HepG2 (cell line): ENCODE results near the gene ARHGEF16. TPM values are rescaled to one million over a fixed set of nuclear protein-coding genes. Genes with fewer than 3 reads are reported as not detected.

Source experiments
- ATAC-seq: fragments of 200-7000 bp; cut with Tn5 transposase; 3 replicates; pipeline ENCODE4 v1.9.1; 2020; ENCODE audit warnings: mild to moderate bottlenecking, moderate library complexity
- BruUV-seq: library from RNA; stranded (reverse); fragments of 400-500 nt; replicated peaks from 2 replicates; lab custom pipeline; 2021; lab: Mats Ljungman, UMichigan
- CTCF ChIA-PET: fragments of 300-600 bp; formaldehyde crosslinking; extraction: SDS; loops from one replicate; lab custom pipeline; 2021; ENCODE audit warnings: low total read pairs, inconsistent platforms, low intra/inter-chr PET ratio; lab: Yijun Ruan, JAX
- POLR2A ChIA-PET: fragments of 350-600 bp; sonication (Branson Sonifier 250); formaldehyde crosslinking; loops from one replicate; lab custom pipeline; 2020; ENCODE audit warnings: antibody characterized with exemption, inconsistent platforms; lab: Yijun Ruan, JAX
- DNase-seq: peaks from one replicate; pipeline ENCODE4 v3.0.0-alpha.2; 2015; ENCODE audit warnings: low spot score
- FAIRE-seq: peaks from 3 replicates; lab custom pipeline; 2011; peaks lifted over from hg19 to GRCh38; lab: Jason Lieb, UNC
- H2AFZ ChIP-seq: one replicate; pipeline ENCODE4 v1.6.1; 2011; ENCODE audit warnings: low read length, inconsistent platforms
- H3K27ac ChIP-seq: fragments of 300-600 bp; 3 replicates; pipeline ENCODE4 v1.8.0; 2011; ENCODE audit warnings: mixed run types, mild to moderate bottlenecking, mixed read lengths, low read length, inconsistent platforms; ENCODE audit not compliant: insufficient read depth; ENCODE audit errors: extremely low read length
- H3K27me3 ChIP-seq, 2 experiments: fragments of 200-600 bp in 1 of 2; 2 replicates in 1 of 2; 3 replicates in 1 of 2; pipeline versions ENCODE4 v1.6.0 to v1.8.0; 2011; ENCODE audit warnings: low read length in 2 of 2, mild to moderate bottlenecking in 2 of 2, moderate library complexity in 2 of 2, inconsistent platforms in 1 of 2; ENCODE audit not compliant: insufficient read depth in 2 of 2, control insufficient read depth in 1 of 2
- H3K36me3 ChIP-seq, 2 experiments: fragments of 200-600 bp in 1 of 2; replicated peaks in 1 of 2; 2 replicates in 1 of 2; 3 replicates in 1 of 2; pipeline versions ENCODE4 v1.5.1 to v1.8.0; 2011; ENCODE audit warnings: low read length in 2 of 2, inconsistent platforms in 1 of 2; ENCODE audit not compliant: insufficient read depth in 2 of 2, control insufficient read depth in 1 of 2
- H3K4me1 ChIP-seq: 2 replicates; pipeline ENCODE4 v1.5.1; 2012; ENCODE audit warnings: low read length, inconsistent platforms; ENCODE audit not compliant: insufficient read depth
- H3K4me2 ChIP-seq: 2 replicates; pipeline ENCODE4 v1.6.0; 2011; ENCODE audit warnings: low read depth, low read length, inconsistent platforms
- H3K4me3 ChIP-seq, 3 experiments: fragments of 200-600 bp in 1 of 3; sonication (generic), shearing (Covaris generic) in 1 of 3; replicated peaks in 1 of 3; 2 replicates each; pipeline ENCODE4 v1.5.1; 2011 to 2016; ENCODE audit warnings: low read length in 3 of 3, inconsistent platforms in 2 of 3, low read depth in 2 of 3, mild to moderate bottlenecking in 2 of 3, control low read depth in 1 of 3, mixed read lengths in 1 of 3; ENCODE audit not compliant: insufficient read depth in 1 of 3
- H3K79me2 ChIP-seq: one replicate; pipeline ENCODE4 v1.6.1; 2011; ENCODE audit warnings: low read length, inconsistent platforms; ENCODE audit not compliant: insufficient read depth
- H3K9ac ChIP-seq: 2 replicates; pipeline ENCODE4 v1.6.0; 2011; ENCODE audit warnings: mild to moderate bottlenecking, low read depth, low read length, inconsistent platforms; ENCODE audit not compliant: insufficient read depth
- H3K9me3 ChIP-seq: 2 replicates; pipeline ENCODE4 v1.5.1; 2012; ENCODE audit warnings: mild to moderate bottlenecking, low read length
- H4K20me1 ChIP-seq: 2 replicates; pipeline ENCODE4 v1.6.0; 2011; ENCODE audit warnings: inconsistent platforms, mild to moderate bottlenecking, low read length, moderate library complexity; ENCODE audit not compliant: insufficient read depth
- CREM ChIP-seq, 2 experiments: sonication (generic) in 1 of 2; formaldehyde crosslinking in 1 of 2; IDR thresholded peaks; 2 replicates each; pipeline versions ENCODE4 v1.4.0 to v1.6.1; 2016 to 2020; ENCODE audit warnings: antibody characterized with exemption in 1 of 2, mild to moderate bottlenecking in 1 of 2, missing genetic modification reagents in 1 of 2
- LCORL ChIP-seq, 2 experiments: fragments of 450-650 bp in 1 of 2; sonication (generic) in 1 of 2; formaldehyde crosslinking in 1 of 2; IDR thresholded peaks; 2 replicates each; pipeline versions ENCODE4 v1.5.0 to v1.6.1; 2017 to 2020; ENCODE audit warnings: antibody characterized with exemption in 1 of 2, missing genetic modification reagents in 1 of 2
- NONO ChIP-seq, 2 experiments: fragments of 450-650 bp in 1 of 2; sonication (generic) in 1 of 2; formaldehyde crosslinking in 1 of 2; IDR thresholded peaks in 1 of 2; conservative IDR thresholded peaks in 1 of 2; 2 replicates each; pipeline versions ENCODE4 v1.6.1 to v1.8.0; 2017 to 2022; ENCODE audit warnings: mild to moderate bottlenecking in 1 of 2, missing genetic modification reagents in 1 of 2, moderate library complexity in 1 of 2
- PAWR ChIP-seq: sonication (generic); formaldehyde crosslinking; IDR thresholded peaks from 2 replicates; pipeline ENCODE4 v1.4.0; 2020; ENCODE audit warnings: missing genetic modification reagents, mild to moderate bottlenecking, borderline replicate concordance
- PAX8 ChIP-seq: sonication (generic); formaldehyde crosslinking; IDR thresholded peaks from 2 replicates; pipeline ENCODE4 v1.8.0; 2022; ENCODE audit warnings: mild to moderate bottlenecking, missing genetic modification reagents, borderline replicate concordance
- PHF20 ChIP-seq: sonication (generic); formaldehyde crosslinking; IDR thresholded peaks from 2 replicates; pipeline ENCODE4 v1.5.0; 2020; ENCODE audit warnings: mild to moderate bottlenecking, missing genetic modification reagents
- PTBP1 ChIP-seq: fragments of 200-400 bp; formaldehyde crosslinking; IDR thresholded peaks from 2 replicates; pipeline ENCODE4 v1.6.1; 2018; ENCODE audit warnings: low read length, low read depth; ENCODE audit not compliant: poor library complexity, severe bottlenecking
- TOE1 ChIP-seq: sonication (generic); formaldehyde crosslinking; IDR thresholded peaks from 2 replicates; pipeline ENCODE4 v1.4.0; 2020; ENCODE audit warnings: mild to moderate bottlenecking, missing genetic modification reagents
- ZNF225 ChIP-seq: sonication (generic); formaldehyde crosslinking; IDR thresholded peaks from 2 replicates; pipeline ENCODE4 v1.4.0; 2020; ENCODE audit warnings: mild to moderate bottlenecking, missing genetic modification reagents
- ZNF253 ChIP-seq: sonication (generic); formaldehyde crosslinking; IDR thresholded peaks from 2 replicates; pipeline ENCODE4 v1.8.0; 2022; ENCODE audit warnings: mild to moderate bottlenecking, missing genetic modification reagents, borderline replicate concordance
- ZNF292 ChIP-seq: sonication (generic); formaldehyde crosslinking; IDR thresholded peaks from 2 replicates; pipeline ENCODE4 v1.8.1; 2022; ENCODE audit warnings: mild to moderate bottlenecking, low read depth, missing genetic modification reagents, borderline replicate concordance
- ZNF556 ChIP-seq: sonication (generic); formaldehyde crosslinking; IDR thresholded peaks from 2 replicates; pipeline ENCODE4 v1.4.0; 2020; ENCODE audit warnings: mild to moderate bottlenecking, missing genetic modification reagents, borderline replicate concordance
- ZNF557 ChIP-seq: sonication (generic); formaldehyde crosslinking; IDR thresholded peaks from 2 replicates; pipeline ENCODE4 v1.4.0; 2020; ENCODE audit warnings: missing genetic modification reagents
- ZNF652 ChIP-seq: IDR thresholded peaks from 2 replicates; pipeline ENCODE4 v1.6.1; 2016; ENCODE audit warnings: low read depth, borderline replicate concordance
- WGBS: methylation state at CpG from one replicate; pipeline ENCODE4 v1.1.6; 2017; ENCODE audit warnings: low lambda C conversion rate; 5-methylcytosine and 5-hydroxymethylcytosine counted together
- in situ Hi-C: cut with HindIII; loops from 2 replicates; pipeline ENCODE4 v1.10.0; 2017; ENCODE audit warnings: low pct_unique_long_range_greater_than_20kb; ENCODE audit not compliant: extremely low pct_ligation_motif_present
- intact Hi-C: fragments of 100-400 bp; cut with micrococcal nuclease; formaldehyde crosslinking; loops from one replicate; pipeline ENCODE4 v1.10.0; 2022; ENCODE audit not compliant: unreplicated experiment
- polyA plus RNA-seq, 8 experiments: library from polyadenylated mRNA; depleted of rRNA in 3 of 8; stranded (reverse) in 7 of 8; unstranded in 1 of 8; fragments of >200 nt; fragmentation: Illumina TruSeq in 4 of 8; extraction: Trizol in 4 of 8; gene quantifications; 2 replicates each; pipeline versions ENCODE4 v1.2.1 to v1.2.3, GENCODE V29; 2011 to 2016; ENCODE audit warnings: low read depth in 4 of 8, missing spikeins in 1 of 8, mixed read lengths in 1 of 8; ENCODE audit not compliant: insufficient read depth in 1 of 8
- total RNA-seq, 5 experiments: library from RNA; depleted of rRNA; stranded (reverse); fragments of >200 nt; fragmentation: Illumina TruSeq; extraction: Trizol; gene quantifications; 2 replicates each; pipeline ENCODE4 v1.2.3, GENCODE V29; 2016; ENCODE audit warnings: low read depth in 1 of 5
- TF ChIP-seq, protein P1 (sequence below): sonication (generic); formaldehyde crosslinking; IDR thresholded peaks from 2 replicates; pipeline ENCODE4 v1.5.1; 2020; ENCODE audit warnings: missing genetic modification reagents, mild to moderate bottlenecking, borderline replicate concordance
- TF ChIP-seq, protein P2 (sequence below): sonication (generic); formaldehyde crosslinking; IDR thresholded peaks from 2 replicates; pipeline ENCODE4 v1.4.0; 2020; ENCODE audit warnings: missing genetic modification reagents
- TF ChIP-seq, protein P3 (sequence below): sonication (generic); formaldehyde crosslinking; IDR thresholded peaks from 2 replicates; pipeline ENCODE4 v1.5.1; 2020; ENCODE audit warnings: mild to moderate bottlenecking, missing genetic modification reagents

Gene ARHGEF16
- total and polyA plus RNA-seq, 2 of the 13 experiments (the other 11 are each of a cell fraction or from before 2014, with no cell fraction given) = 20.3 to 39.9 TPM

GRCh38 chr1:3441410-3441847 lies 13.0 kb upstream of the ARHGEF16 start (continued):
- TF ChIP-seq, protein P1, sequence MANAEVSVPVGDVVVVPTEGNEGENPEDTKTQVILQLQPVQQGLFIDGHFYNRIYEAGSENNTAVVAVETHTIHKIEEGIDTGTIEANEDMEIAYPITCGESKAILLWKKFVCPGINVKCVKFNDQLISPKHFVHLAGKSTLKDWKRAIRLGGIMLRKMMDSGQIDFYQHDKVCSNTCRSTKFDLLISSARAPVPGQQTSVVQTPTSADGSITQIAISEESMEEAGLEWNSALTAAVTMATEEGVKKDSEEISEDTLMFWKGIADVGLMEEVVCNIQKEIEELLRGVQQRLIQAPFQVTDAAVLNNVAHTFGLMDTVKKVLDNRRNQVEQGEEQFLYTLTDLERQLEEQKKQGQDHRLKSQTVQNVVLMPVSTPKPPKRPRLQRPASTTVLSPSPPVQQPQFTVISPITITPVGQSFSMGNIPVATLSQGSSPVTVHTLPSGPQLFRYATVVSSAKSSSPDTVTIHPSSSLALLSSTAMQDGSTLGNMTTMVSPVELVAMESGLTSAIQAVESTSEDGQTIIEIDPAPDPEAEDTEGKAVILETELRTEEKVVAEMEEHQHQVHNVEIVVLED (CRISPR knock-in tag) = no peak
- TF ChIP-seq ZNF253 (CRISPR knock-in tag) (no peak), CREM (IDR thresholded peaks at IDR 0.05) (no peak), CREM (CRISPR knock-in tag; IDR thresholded peaks at IDR 0.05) (no peak), PHF20 (CRISPR knock-in tag) (no peak)
- TF ChIP-seq, protein P2, sequence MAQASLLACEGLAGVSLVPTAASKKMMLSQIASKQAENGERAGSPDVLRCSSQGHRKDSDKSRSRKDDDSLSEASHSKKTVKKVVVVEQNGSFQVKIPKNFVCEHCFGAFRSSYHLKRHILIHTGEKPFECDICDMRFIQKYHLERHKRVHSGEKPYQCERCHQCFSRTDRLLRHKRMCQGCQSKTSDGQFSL (CRISPR knock-in tag) = no peak
- TF ChIP-seq, all 625 proteins: peak for 16

- Histone ChIP-seq H3K36me3 (no peaks in the 10 kb centered on the region), H3K9me3 (no peaks in the 10 kb centered on the region), H3K4me2 (peak overlapping the region; percentile 15), H3K9ac (no peak overlapping the region), H3K79me2 (no peaks in the 10 kb centered on the region), H2AFZ (no peak overlapping the region), H3K27me3 (peaks cover 0 to 9% of the 10 kb centered on the region in 2 experiments; a peak in 2 of 5 replicates), H3K4me3 (no peak overlapping the region), H3K27ac (no peak overlapping the region), H4K20me1 (no peaks in the 10 kb centered on the region), H3K4me1 (peaks cover 65% of the 10 kb centered on the region)
- ChIA-PET CTCF (no interaction called here), POLR2A (interaction anchor here (1.0 kb wide), 1 partner anchor 11 kb away, joined by 4 read pairs; no protein-coding TSS in a partner anchor)
- FAIRE-seq = no peak
- no peak for ATAC-seq
- DNase-seq = no peak
- intact Hi-C loops = no loop called here
- in situ Hi-C loops = loop anchor here (5.0 kb wide), 1 partner anchor 40 kb away; no protein-coding TSS in a partner anchor
- 81% methylated on average over 7 of the region's 8 CpGs for WGBS
- no peak for TF ChIP-seq ZNF556 (CRISPR knock-in tag)
- no peak for TF ChIP-seq NONO (IDR thresholded peaks at IDR 0.05)
- TF ChIP-seq NONO (CRISPR knock-in tag; conservative IDR thresholded peaks at IDR 0.05) = 0 out of 2 replicates have a peak, but pooled peaks have one; percentile 39
- no peak for TF ChIP-seq PAWR (CRISPR knock-in tag)
- TF ChIP-seq PAX8 (CRISPR knock-in tag) = no peak
- TF ChIP-seq ZNF225 (CRISPR knock-in tag) = no peak
- no peak for TF ChIP-seq ZNF292 (CRISPR knock-in tag)
- no peak for TF ChIP-seq PTBP1
- TF ChIP-seq, protein P3, sequence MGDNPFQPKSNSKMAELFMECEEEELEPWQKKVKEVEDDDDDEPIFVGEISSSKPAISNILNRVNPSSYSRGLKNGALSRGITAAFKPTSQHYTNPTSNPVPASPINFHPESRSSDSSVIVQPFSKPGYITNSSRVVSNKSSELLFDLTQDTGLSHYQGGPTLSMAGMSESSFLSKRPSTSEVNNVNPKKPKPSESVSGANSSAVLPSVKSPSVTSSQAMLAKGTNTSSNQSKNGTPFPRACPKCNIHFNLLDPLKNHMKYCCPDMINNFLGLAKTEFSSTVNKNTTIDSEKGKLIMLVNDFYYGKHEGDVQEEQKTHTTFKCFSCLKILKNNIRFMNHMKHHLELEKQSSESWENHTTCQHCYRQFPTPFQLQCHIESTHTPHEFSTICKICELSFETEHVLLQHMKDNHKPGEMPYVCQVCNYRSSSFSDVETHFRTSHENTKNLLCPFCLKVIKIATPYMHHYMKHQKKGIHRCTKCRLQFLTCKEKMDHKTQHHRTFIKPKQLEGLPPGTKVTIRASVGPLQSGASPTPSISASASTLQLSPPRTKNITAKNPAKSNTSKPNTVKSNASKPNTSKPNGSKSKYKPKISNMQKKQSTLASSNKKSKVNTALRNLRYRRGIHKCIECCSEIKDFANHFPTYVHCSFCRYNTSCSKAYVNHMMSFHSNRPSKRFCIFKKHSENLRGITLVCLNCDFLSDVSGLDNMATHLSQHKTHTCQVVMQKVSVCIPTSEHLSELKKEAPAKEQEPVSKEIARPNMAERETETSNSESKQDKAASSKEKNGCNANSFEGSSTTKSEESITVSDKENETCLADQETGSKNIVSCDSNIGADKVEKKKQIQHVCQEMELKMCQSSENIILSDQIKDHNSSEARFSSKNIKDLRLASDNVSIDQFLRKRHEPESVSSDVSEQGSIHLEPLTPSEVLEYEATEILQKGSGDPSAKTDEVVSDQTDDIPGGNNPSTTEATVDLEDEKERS = no peak
- TF ChIP-seq LCORL (IDR thresholded peaks at IDR 0.05) = no peak
- 0 out of 2 replicates have a peak, but pooled peaks have one; percentile 12 for TF ChIP-seq LCORL (CRISPR knock-in tag; IDR thresholded peaks at IDR 0.05)
- no peak for TF ChIP-seq ZNF652 (CRISPR knock-in tag)
- no peak for TF ChIP-seq TOE1 (CRISPR knock-in tag)
- no peak for TF ChIP-seq ZNF557 (CRISPR knock-in tag)
- BruUV-seq = no TSS peak
These were observed 12.6 kb upstream of the ARHGEF16 start for GRCh38 chr1:3441880-3442279.
